Subcutaneous adipose tissue (tissue), 4 donors: ENCODE data around the gene APIP. TPM values are rescaled to one million over a fixed set of nuclear protein-coding genes. Genes with fewer than 3 reads are reported as not detected.

Source experiments
- CTCF ChIP-seq: fragments of 450-650 bp; IDR thresholded peaks from one replicate; pipeline ENCODE4 v1.5.1; 2016; ENCODE audit warnings: low read depth, mild to moderate bottlenecking, control low read depth, antibody characterized with exemption, moderate library complexity
- total RNA-seq, 4 donors: library from RNA; depleted of rRNA; stranded (reverse); fragments of >200 nt; gene quantifications; one replicate each; pipeline ENCODE4 v1.1.0, GENCODE V29; 2016

Gene APIP
- total RNA-seq, 4 donors from 2014 or later: 36.9 to 62.8 (median 50.7) TPM

- TF ChIP-seq CTCF: no peak
Measured at GRCh38 chr11:34855021-34855753, 61.0 kb downstream of the APIP start.

DNA sequence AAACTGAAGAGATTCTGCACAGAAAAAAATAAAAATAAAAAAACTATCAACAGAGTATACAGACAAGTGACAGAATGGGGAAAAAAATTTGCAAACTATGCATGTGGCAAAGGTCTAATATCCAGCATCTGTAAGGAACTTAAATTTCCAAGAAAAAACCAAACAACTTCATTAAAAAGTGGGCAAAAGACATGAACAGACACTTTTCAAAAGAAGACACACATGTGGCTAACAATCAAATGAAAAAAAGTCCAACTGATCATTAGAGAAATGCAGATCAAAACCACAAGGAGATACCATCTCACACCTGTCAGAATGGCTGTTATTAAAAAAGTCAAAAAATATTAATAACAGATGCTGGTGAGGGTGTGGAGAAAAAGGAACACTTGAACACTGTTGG lies 64.3 kb downstream of the APIP start:
- TF ChIP-seq CTCF: no peak

DNA sequence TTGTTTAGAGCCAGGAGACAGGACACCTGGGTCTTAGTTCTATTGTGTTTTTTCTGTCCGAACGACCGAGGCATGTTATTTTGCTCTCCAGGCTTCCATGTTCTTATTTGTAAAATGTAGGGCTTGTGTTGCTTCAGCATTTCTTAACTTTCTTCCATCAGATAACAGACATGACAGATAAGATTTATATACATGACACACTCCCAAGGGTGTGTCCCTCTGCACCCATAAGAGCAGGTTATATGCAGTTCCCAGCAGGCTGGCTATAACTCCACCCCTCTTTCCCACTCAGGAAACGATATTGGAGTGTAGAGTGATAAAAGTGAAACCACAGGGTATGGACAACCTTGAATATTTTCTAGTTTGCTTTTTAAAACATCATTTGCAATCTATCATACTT lies 65.8 kb downstream of the APIP start:
- TF ChIP-seq CTCF: no peak

GRCh38 chr11:34846467-34846866 lies 69.7 kb downstream of the APIP start:
- TF ChIP-seq CTCF: no peak

DNA sequence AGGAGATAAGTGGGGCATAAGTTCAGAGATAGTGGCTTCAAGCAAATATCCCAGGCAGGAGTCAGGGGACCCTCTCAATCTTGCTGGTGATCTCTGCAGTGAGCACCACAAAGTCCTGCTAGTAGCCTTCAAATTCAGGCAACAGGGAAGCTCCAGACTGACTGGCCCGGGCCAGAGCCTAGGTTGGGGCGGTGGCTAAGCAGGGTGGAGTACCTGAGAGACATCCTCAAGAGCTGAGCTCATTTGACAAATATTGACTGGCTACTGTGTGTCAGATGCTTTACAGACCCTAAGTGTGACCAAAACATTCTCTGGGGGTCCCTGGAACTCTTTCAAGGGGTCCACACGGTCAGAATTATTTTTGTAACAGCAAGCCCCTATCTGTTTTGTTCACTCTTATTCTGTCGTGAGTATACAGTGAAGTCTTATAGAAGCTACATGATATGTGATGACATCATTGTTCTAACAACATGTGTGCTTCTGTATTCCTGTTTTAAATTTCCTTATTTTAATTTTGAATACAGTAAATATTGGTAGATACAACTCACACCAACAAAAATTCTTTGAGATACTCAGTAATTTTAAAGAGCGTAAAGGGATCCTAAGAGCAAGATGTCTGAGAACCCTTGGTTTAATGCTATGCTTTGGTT lies 71.6 kb downstream of the APIP start:
- TF ChIP-seq CTCF: no peak

DNA sequence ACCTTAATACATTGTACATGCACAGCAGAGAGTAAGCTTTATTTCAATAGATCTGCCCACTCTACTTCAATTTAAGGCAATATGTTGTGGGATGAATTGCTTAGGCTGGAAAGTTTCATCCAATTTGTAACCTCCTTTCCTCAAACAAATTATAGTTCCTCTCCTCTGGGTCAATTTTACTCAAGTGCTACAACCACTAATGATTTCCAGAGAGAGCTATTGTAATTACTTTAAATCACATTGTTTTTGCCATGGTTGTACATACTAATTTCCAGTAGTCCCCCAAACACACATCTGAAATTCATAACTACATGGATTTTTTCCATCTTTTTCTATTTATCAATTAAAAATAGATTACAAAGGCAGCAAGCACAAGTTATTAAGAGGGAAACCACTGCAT lies 72.9 kb downstream of the APIP start:
- TF ChIP-seq CTCF: no peak

GRCh38 chr11:34840736-34841386 lies 75.3 kb downstream of the APIP start:
- no peak for TF ChIP-seq CTCF
